ENCODE measurements around the gene ABLIM2. TPM values are rescaled to one million over a fixed set of nuclear protein-coding genes. Genes with fewer than 3 reads are reported as not detected.
"Not testable (repeated sequence)": the region's sequence is repeated elsewhere in the genome, so short reads cannot be mapped to it uniquely, and the experiment has no call there.

The ABLIM2 gene
- polyA plus RNA-seq, 4 donors: 6.2 to 8.4 (median 6.8) TPM

DNA sequence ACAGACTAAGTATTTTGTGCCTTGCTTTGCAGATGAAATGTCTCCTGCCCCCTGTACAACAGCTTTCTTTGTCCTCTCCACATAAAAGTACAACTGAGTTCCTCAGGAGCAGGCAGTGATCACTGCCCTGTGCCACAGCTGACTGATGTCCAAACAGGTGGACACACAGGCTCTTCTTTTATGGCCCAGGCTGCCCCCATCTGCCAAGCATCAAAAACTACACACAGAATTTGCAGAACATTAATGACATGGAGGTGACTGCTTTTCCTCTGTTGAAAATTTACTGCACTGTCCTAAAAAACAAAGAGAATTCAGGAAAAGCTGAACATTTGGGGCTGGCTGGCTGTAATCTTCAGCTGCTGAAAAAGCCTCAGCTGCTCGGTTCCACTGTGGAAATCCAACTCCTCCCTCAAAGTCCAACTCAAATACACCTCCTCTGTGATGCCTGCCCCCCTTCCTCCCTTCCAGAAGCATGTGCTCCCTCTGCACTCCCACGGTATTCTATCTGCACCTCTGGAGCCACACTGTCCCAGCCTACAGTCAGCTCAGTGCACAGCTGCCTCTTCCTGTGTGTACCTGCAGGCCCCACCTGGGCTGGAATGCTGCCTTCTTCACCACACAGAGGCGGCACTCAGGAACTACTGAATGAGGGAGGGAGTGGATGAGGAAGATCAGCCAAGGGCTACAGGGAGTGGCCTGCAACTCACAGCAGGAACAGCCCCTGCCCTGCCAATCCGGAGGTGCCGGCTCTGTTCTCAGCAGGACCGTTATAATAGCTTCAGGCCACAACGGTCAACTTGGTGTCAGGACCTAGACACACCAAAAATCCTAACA, 229.3 kb downstream of the ABLIM2 start:
- DNase-seq (ENCODE audit: low read depth in 4 of 4, low spot score in 2 of 4): no peak

DNA sequence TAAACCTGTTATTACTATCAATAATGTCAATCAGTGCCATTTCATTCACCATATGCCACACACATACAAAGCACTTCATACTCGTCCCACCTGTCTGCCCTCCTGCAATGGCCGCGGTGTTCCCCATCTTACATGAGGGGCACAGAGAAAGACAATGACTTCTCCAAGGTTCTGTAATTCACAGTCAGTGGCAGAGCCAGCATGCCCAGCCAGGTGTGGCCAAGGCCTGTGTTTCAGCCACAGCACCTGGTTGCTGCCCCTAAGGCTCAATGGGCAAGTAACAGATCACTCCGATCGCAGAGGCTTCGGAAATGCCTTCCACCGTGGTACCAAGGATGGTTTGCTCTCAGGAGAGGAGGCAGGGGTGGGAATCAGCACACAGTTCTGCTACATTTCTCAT, 229.9 kb downstream of the ABLIM2 start:
- no peak for DNase-seq (ENCODE audit: low read depth in 4 of 4, low spot score in 2 of 4)

DNA sequence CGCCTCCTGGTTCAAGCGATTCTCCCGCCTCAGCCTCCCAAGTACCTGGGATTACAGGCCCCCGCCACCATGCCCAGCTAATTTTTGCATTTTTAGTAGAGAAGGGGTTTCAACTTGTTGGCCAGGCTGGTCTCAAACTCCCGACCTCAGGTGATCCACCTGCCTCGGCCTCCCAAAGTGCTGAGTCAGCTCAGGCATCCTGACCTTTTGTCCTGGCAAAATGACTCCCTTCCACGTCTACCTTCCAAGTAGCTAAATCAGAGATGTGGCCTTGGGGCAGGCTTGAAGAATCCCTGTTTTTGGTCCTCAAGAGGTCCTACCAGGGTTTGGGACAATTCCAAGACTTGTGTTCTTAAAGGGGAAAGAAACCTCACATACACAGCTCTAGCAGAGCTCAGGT, 231.8 kb downstream of the ABLIM2 start:
- no peak for DNase-seq (ENCODE audit: low read depth in 4 of 4, low spot score in 2 of 4)

DNA sequence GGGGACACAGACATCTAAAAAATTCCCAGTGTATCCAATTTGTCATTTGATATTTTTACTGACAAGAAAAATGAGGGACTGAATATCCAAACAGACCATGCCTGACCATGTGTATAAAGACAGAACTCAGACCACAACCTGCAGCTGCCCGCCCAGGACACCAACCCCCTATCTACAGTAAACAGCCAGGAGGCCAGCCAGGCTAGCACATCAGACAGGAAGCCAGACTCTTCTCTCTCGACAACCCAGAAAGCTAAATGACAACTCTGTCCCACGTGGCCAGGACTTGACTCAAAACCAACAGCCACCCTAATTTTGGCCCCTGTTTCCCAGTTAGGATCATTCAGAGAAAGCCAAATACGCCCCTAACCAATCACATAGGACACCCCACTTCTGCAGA, 234.0 kb downstream of the ABLIM2 start:
- DNase-seq (ENCODE audit: low read depth in 4 of 4, low spot score in 2 of 4): no peak

DNA sequence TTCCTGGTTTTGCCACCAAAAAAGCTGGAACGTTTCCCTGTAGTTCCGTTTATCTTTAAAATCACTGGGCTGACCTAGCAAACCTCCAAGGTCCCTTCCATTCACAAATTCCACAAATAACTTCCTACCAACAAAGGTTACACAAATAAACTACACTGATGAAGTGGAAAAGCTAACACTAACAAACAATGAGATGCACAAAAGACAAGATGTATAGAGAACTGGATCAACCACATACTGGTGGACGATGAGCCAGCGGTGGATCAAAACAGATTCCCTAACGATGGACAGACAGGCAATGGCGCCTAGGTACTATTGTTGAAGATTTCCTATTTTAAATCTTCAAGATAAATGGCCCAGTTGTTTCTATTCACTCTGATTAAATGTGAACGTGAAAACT, 234.4 kb downstream of the ABLIM2 start:
- DNase-seq (ENCODE audit: low read depth in 4 of 4, low spot score in 2 of 4): no peak

DNA sequence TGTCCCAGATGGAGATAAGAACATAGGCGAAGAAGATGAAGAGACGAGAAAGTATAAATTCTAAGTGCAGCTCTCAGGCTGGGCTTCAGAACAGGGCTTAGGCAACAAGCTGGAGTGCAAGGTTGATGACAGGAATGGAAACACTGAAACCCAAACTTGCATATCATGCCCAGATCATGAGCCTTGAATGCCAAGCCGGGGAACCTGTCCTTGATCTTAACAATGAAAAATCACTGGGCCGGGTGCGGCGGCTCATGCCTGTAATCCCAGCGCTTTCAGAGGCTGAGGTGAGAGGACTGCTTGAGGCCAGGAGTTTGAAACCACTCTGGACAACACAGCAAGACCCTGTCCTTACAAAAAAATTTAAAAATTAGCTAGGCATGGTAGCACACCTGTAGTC, 236.1 kb downstream of the ABLIM2 start:
- DNase-seq (ENCODE audit: low read depth in 4 of 4, low spot score in 2 of 4): no peak

DNA sequence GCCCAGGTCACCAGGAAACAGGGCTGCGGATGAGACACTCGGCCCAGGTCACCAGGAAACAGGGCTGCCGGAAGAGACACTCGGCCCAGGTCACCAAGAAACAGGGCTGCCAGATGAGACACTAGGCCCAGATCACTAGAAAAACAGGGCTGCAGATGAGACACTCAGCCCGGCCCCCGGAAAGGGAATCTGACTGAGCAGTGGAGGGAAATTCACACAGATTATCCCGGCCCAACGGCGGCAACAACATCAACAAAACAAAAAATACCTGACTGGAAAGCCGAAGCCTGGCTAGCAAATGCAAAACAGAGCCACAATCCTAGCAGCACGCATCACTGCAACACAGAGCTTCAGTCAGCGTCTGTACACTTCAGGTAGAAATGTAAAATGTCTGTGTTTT, 239.6 kb downstream of the ABLIM2 start:
- DNase-seq (ENCODE audit: low read depth in 4 of 4, low spot score in 2 of 4): no peak

DNA sequence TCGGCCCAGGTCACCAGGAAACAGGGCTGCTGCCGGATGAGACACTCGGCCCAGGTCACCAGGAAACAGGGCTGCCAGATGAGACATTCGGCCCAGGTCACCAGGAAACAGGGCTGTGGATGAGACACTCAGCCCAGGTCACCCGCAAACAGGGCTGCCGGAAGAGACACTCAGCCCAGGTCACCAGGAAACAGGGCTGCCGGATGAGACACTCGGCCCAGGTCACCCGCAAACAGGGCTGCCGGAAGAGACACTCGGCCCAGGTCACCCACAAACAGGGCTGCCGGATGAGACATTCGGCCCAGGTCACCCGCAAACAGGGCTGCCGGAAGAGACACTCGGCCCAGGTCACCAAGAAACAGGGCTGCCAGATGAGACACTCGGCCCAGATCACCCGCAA, 240.4 kb downstream of the ABLIM2 start:
- DNase-seq (ENCODE audit: low read depth in 4 of 4, low spot score in 2 of 4): not testable (repeated sequence)

DNA sequence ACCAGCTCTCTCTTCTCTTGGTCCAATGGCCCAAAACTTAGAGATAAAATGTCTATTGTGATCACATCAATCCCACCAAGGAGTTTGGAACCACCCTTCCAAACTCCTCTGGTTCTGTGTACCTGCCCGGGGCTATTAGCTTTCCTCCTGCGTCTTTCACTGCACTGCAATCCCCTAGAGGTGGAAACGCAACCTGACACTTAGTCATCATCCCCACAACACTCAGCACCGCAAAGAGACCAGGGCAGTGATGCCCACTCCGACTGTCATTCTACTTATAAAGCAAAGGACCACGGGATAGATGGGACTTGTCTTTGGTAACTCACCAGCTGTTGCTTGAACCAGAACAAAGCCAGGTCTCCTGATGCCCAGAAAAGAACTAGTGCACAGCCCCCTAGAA, 240.9 kb downstream of the ABLIM2 start:
- DNase-seq (ENCODE audit: low read depth in 4 of 4, low spot score in 2 of 4): no peak

DNA sequence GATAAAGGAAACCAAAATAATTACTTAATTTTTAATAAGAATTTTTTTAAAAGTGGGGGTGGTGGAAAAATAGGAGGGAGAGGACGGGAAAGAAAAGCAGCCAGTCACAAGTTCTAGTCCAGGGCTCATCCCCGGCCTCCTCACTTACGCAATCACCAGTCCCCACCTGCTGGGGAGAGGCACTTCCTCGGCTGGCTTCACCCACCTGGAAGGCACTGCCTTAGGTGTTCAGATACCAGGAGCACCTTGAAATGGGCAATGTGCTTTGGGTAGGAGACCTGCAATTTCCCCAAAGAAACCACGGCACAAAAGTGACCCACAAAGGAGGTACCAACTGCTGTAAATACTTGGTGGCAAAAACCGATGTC, 242.8 kb downstream of the ABLIM2 start:
- DNase-seq (ENCODE audit: low read depth in 4 of 4, low spot score in 2 of 4): no peak

Other genes with a start within 250 kb of the ABLIM2 start
- 10 to 100 TPM; 19.5 to 26.5 (median 24.7) TPM for gene AFAP1, start 219.0 kb downstream of the ABLIM2 start, polyA plus RNA-seq (ENCODE audit: insufficient read length in 4 of 4)
- 10 to 100 TPM; 19.1 to 36.1 (median 26.5) TPM for gene SH3TC1, start 40.5 kb upstream of the ABLIM2 start, polyA plus RNA-seq (ENCODE audit: insufficient read length in 4 of 4)
- 10 to 100 TPM in 2 of 4 donors, 1 to 10 TPM in 2; 8.2 to 16.7 (median 10.7) TPM for gene HTRA3, start 110.9 kb upstream of the ABLIM2 start, polyA plus RNA-seq (ENCODE audit: insufficient read length in 4 of 4)